ENCODE measurements around the gene MVK.

DNA sequence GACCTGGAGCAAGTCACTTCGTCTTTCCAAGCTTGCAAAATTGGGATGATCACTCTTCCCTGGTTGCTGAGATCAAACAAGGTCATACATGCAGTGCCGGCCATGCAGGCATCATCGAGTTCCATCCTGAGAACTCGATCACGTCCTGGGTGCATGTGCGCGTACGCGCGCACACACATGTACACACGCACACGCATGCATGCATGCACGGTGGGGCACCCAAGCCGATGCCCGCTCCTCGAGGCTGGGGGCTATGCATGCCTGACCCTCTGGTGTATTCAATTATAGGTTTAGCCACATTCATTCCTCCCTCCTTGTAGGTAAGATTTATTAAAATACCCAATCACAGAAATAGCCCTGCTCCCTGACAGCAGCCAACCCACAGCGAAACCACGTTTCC, 26.3 kb upstream of the MVK start:
- TF ChIP-seq EZH2 (IDR thresholded peaks at IDR 0.05; ENCODE audit: borderline replicate concordance): no peak
- no peak for TF ChIP-seq CTCF (IDR thresholded peaks at IDR 0.05; ENCODE audit: poor library complexity)
- TF ChIP-seq EZH2phosphoT487 (IDR thresholded peaks at IDR 0.05; ENCODE audit: low read depth, severe bottlenecking, unreplicated experiment): no peak
